Endothelial cell of umbilical vein (primary cell): Measurements from ENCODE around the gene TOR1B. TPM values are rescaled to one million over a fixed set of nuclear protein-coding genes. Genes with fewer than 3 reads are reported as not detected.
"Not testable (repeated sequence)": the region's sequence is repeated elsewhere in the genome, so short reads cannot be mapped to it uniquely, and the experiment has no call there.

ENCODE experiments used
- BruUV-seq: library from RNA; stranded (reverse); fragments of 400-500 nt; replicated peaks from 2 replicates; lab custom pipeline; 2021; lab: Mats Ljungman, UMichigan
- CTCF ChIA-PET: fragments of 300-600, 350-600 bp; sonication (Branson Sonifier 250); formaldehyde crosslinking; loops from one replicate; lab custom pipeline; 2021; ENCODE audit warnings: antibody characterized with exemption, inconsistent platforms; lab: Charles Lee
- POLR2A ChIA-PET: fragments of 300-600, 350-600 bp; sonication (Branson Sonifier 250); formaldehyde crosslinking; loops from one replicate; lab custom pipeline; 2021; ENCODE audit warnings: antibody characterized with exemption, inconsistent platforms; lab: Charles Lee
- DNase-seq: peaks from one replicate; pipeline ENCODE4 v3.0.0-alpha.2; 2011; ENCODE audit warnings: low read depth, low spot score
- FAIRE-seq: peaks from 2 replicates; lab custom pipeline; 2011; peaks lifted over from hg19 to GRCh38; lab: Jason Lieb, UNC
- H2AFZ ChIP-seq: 2 replicates; pipeline ENCODE4 v1.6.0; 2012; ENCODE audit warnings: low read depth, low read length, control low read depth, inconsistent platforms
- H3K27ac ChIP-seq: 2 replicates; pipeline ENCODE4 v1.5.1; 2011; ENCODE audit warnings: low read depth, mild to moderate bottlenecking, control low read depth, low read length, moderate library complexity; ENCODE audit not compliant: insufficient read depth
- H3K27me3 ChIP-seq, 2 experiments: 2 replicates each; pipeline versions ENCODE4 v1.6.0 to v1.6.1; 2011; ENCODE audit warnings: low read length in 2 of 2, mixed read lengths in 1 of 2; ENCODE audit not compliant: control insufficient read depth in 2 of 2, insufficient read depth in 2 of 2
- H3K36me3 ChIP-seq, 2 experiments: 2 replicates in 1 of 2; 3 replicates in 1 of 2; pipeline ENCODE4 v1.5.1; 2011; ENCODE audit warnings: low read length in 2 of 2, mild to moderate bottlenecking in 1 of 2, moderate library complexity in 1 of 2; ENCODE audit not compliant: control insufficient read depth in 2 of 2, insufficient read depth in 2 of 2; ENCODE audit errors: extremely low read depth in 1 of 2
- H3K4me1 ChIP-seq: 3 replicates; pipeline ENCODE4 v1.5.1; 2011; ENCODE audit warnings: mild to moderate bottlenecking, low read length; ENCODE audit not compliant: control insufficient read depth, insufficient read depth; ENCODE audit errors: extremely low read depth
- H3K4me2 ChIP-seq: 2 replicates; pipeline ENCODE4 v1.6.1; 2011; ENCODE audit warnings: low read length, control low read depth, mixed read lengths; ENCODE audit not compliant: insufficient read depth
- H3K4me3 ChIP-seq, 3 experiments: fragments of 200-600 bp in 1 of 3; sonication (generic), shearing (Covaris generic) in 1 of 3; replicated peaks in 1 of 3; 2 replicates each; pipeline ENCODE4 v1.5.1; 2011 to 2016; ENCODE audit warnings: control low read depth in 3 of 3, low read length in 3 of 3, mild to moderate bottlenecking in 2 of 3, inconsistent platforms in 1 of 3, low read depth in 1 of 3, moderate library complexity in 1 of 3; ENCODE audit not compliant: insufficient read depth in 1 of 3
- H3K79me2 ChIP-seq: 2 replicates; pipeline ENCODE4 v1.6.0; 2012; ENCODE audit warnings: low read length, inconsistent platforms; ENCODE audit not compliant: control insufficient read depth, insufficient read depth
- H3K9ac ChIP-seq: replicated peaks from 2 replicates; pipeline ENCODE3; 2011; ENCODE audit warnings: low read length, control low read depth; ENCODE audit not compliant: insufficient read depth; ENCODE audit errors: extremely low read depth
- H3K9me1 ChIP-seq: replicated peaks from 3 replicates; pipeline ENCODE4 v1.6.0; 2011; ENCODE audit warnings: mild to moderate bottlenecking, low read length; ENCODE audit not compliant: control insufficient read depth, insufficient read depth; ENCODE audit errors: extremely low read depth
- H3K9me3 ChIP-seq: replicated peaks from 2 replicates; pipeline ENCODE4 v1.5.1; 2012; ENCODE audit warnings: low read length, inconsistent platforms; ENCODE audit not compliant: control insufficient read depth, insufficient read depth
- H4K20me1 ChIP-seq: replicated peaks from 2 replicates; pipeline ENCODE3; 2011; ENCODE audit warnings: mild to moderate bottlenecking, low read length; ENCODE audit not compliant: control insufficient read depth, insufficient read depth; ENCODE audit errors: extremely low read depth
- MYC ChIP-seq: IDR thresholded peaks from one replicate; pipeline ENCODE4 v1.6.1; 2011; ENCODE audit warnings: mild to moderate bottlenecking, low read depth, low read length
- POLR2AphosphoS5 ChIP-seq: IDR thresholded peaks from 2 replicates; pipeline ENCODE4 v1.6.1; 2012; ENCODE audit warnings: low read depth, mild to moderate bottlenecking, control low read depth, low read length, moderate library complexity; ENCODE audit not compliant: insufficient read depth
- dilution Hi-C: fragments of 300-500 bp; cut with MboI; formaldehyde crosslinking; loops from one replicate; pipeline ENCODE4 v1.15.0; 2019; ENCODE audit warnings: low sequenced_read_pairs; ENCODE audit not compliant: extremely low pct_ligation_motif_present
- intact Hi-C: fragments of 100-400 bp; cut with micrococcal nuclease; formaldehyde crosslinking; loops from one replicate; pipeline ENCODE4 v1.10.0; 2022
- polyA plus RNA-seq, 4 experiments: library from polyadenylated mRNA; depleted of rRNA in 3 of 4; stranded (reverse) in 3 of 4; unstranded in 1 of 4; fragments of >200 nt; gene quantifications; 2 replicates each; pipeline versions ENCODE4 v1.2.1 to v1.2.3, GENCODE V29; 2011 to 2012; ENCODE audit warnings: missing spikeins in 1 of 4
- total RNA-seq: library from RNA; stranded (reverse); gene quantifications from 2 replicates; pipeline ENCODE4 v1.2.3, GENCODE V29; 2021

TOR1B gene
- total and polyA plus RNA-seq, 2 donors (not counting 3 experiments of a cell fraction or from before 2014, with no cell fraction given), result 27.0 to 29.5 TPM

DNA sequence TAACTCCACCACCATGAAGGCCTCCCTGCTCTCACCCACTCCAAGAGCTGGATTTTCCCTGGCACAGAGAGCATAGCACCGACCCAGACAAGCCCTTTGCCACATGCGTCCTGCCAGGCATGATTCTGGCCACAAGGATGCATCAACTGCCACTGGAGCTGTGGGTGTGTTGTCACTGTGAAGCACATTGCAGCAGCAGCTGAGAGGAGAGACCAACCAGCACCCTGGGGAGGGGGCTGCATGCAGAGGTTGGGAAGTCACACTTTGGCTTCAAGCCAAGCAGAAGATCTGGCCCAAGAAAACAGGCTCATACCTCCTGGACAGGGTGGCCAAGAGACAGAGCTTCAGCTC, 27.6 kb upstream of the TOR1B start:
- dilution Hi-C loops (loop anchor here (5.0 kb wide), 1 partner anchor 48 kb away; no protein-coding TSS in a partner anchor), intact Hi-C loops (no loop called here)
- POLR2A ChIA-PET, result no interaction called here

DNA sequence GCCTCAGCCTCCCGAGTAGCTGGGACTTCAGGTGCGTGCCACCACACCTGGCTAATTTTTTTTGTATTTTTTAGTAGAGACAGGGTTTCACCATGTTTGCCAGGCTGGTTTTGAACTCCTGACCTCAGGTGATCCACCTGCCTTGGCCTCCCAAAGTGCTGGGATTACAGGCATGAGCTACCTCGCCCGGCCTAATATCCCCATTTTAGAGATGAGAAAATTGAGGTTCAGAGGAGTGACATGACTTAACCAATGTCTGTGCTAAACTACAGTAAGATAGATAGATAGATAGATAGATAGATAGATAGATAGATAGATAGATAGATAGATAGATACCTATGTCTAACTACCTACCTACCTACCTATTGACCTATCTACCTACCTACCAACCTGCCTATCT, 26.9 kb upstream of the TOR1B start:
- POLR2A ChIA-PET, H3K79me2 ChIP-seq, H3K27me3 ChIP-seq, H3K4me3 ChIP-seq, H3K9me3 ChIP-seq, H4K20me1 ChIP-seq, FAIRE-seq, H3K9me1 ChIP-seq, H3K9ac ChIP-seq, H3K4me2 ChIP-seq, H2AFZ ChIP-seq, H3K4me1 ChIP-seq, H3K27ac ChIP-seq, H3K36me3 ChIP-seq, BruUV-seq, DNase-seq, intact Hi-C loops: not testable (repeated sequence)
- dilution Hi-C loops, result loop anchor here (5.0 kb wide), 1 partner anchor 49 kb away; no protein-coding TSS in a partner anchor
- CTCF ChIA-PET, result interaction anchor here (0.8 to 2.5 kb wide), 6 partner anchors 9 to 134 kb away, joined by 3 to 28 read pairs (median 6); partner anchors contain the start of gene ASB6

More for the DNA sequence above, 27.6 kb upstream of the TOR1B start:
- no TSS peak for BruUV-seq
- Histone ChIP-seq H3K79me2 (no peaks in the 10 kb centered on the region), H3K9me3 (no peaks in the 10 kb centered on the region), H3K36me3 (no peaks in the 10 kb centered on the region), H4K20me1 (no peaks in the 10 kb centered on the region), H3K4me1 (peaks cover 4% of the 10 kb centered on the region), H3K27ac (no peak overlapping the region), H3K9me1 (no peaks in the 10 kb centered on the region), H3K4me2 (no peak overlapping the region), H3K9ac (no peak overlapping the region), H3K4me3 (no peak overlapping the region), H3K27me3 (peaks cover 0 to 4% of the 10 kb centered on the region in 2 experiments), H2AFZ (no peak overlapping the region)
- no peak for FAIRE-seq
- TF ChIP-seq MYC (no peak), POLR2AphosphoS5 (no peak)
- CTCF ChIA-PET, result interaction anchor here (0.8 to 1.3 kb wide), 3 partner anchors 10 to 38 kb away, joined by 3 to 9 read pairs (median 4); no protein-coding TSS in a partner anchor
- no peak for DNase-seq
